Naive thymus-derived CD8-positive, alpha-beta T cell (primary cell): ENCODE measurements around the gene NT5C1B. TPM values are rescaled to one million over a fixed set of nuclear protein-coding genes. Genes with fewer than 3 reads are reported as not detected.
A peak's percentile ranks its signal among the peaks of the same experiment; 100 is the strongest.

Experiments
- ATAC-seq, 2 donors: fragments of 150-1000 bp; cut with Tn5 transposase in 1 of 2; sonication (Bioruptor Pico), chemical (Tn5 transposase) in 1 of 2; 1 replicate in 1 of 2; 2 replicates in 1 of 2; pipeline ENCODE4 v1.10.0; 2021; ENCODE audit warnings: mild to moderate bottlenecking in 2 of 2, moderate library complexity in 2 of 2
- POLR2A ChIA-PET: fragments of 350-600 bp; sonication (Branson Sonifier 250); formaldehyde crosslinking; loops from one replicate; lab custom pipeline; 2021; ENCODE audit warnings: antibody characterized with exemption; lab: Charles Lee
- DNase-seq, 10 donors: peaks; one replicate each; pipeline versions ENCODE4 v3.0.0 to v3.0.0-alpha.2; 2020 to 2022
- H3K27ac Mint-ChIP-seq, 10 donors: one replicate each; pipeline ENCODE4 v1.8.0; 2020 to 2022; ENCODE audit warnings: mild to moderate bottlenecking in 10 of 10, mixed read lengths in 10 of 10, moderate library complexity in 4 of 10, inconsistent platforms in 1 of 10
- H3K27me3 Mint-ChIP-seq, 5 donors: one replicate each; pipeline ENCODE4 v1.8.0; 2021 to 2022; ENCODE audit warnings: mixed read lengths in 5 of 5
- H3K36me3 Mint-ChIP-seq, 3 donors: one replicate each; pipeline ENCODE4 v1.8.0; 2020 to 2022; ENCODE audit warnings: mixed read lengths in 3 of 3, mild to moderate bottlenecking in 2 of 3, inconsistent platforms in 1 of 3
- H3K4me1 Mint-ChIP-seq, 4 donors: one replicate each; pipeline ENCODE4 v1.8.0; 2021 to 2022; ENCODE audit warnings: mixed read lengths in 4 of 4
- H3K4me3 Mint-ChIP-seq, 10 donors: one replicate each; pipeline ENCODE4 v1.8.0; 2020 to 2022; ENCODE audit warnings: mild to moderate bottlenecking in 10 of 10, mixed read lengths in 10 of 10, moderate library complexity in 6 of 10, inconsistent platforms in 1 of 10
- H3K9me3 Mint-ChIP-seq, 9 donors: one replicate each; pipeline ENCODE4 v1.8.0; 2020 to 2022; ENCODE audit warnings: mixed read lengths in 9 of 9, mild to moderate bottlenecking in 3 of 9, inconsistent platforms in 1 of 9, moderate library complexity in 1 of 9
- polyA plus RNA-seq, 3 donors: library from polyadenylated mRNA; unstranded; fragments of 300-500 nt; fragmentation: Illumina TruSeq; gene quantifications; one replicate each; pipeline ENCODE4 v1.2.3, GENCODE V29; 2021
- total RNA-seq, 8 experiments: library from RNA in 2 of 8; stranded (reverse) in 2 of 8; gene quantifications; one replicate each; pipeline ENCODE4 v1.2.3 and lab custom pipeline; 2021 to 2026

NT5C1B gene
- total and polyA plus RNA-seq, 5 experiments from 2014 or later, result 0.57 to 1.1 (median 0.60) TPM; not detected in 2

DNA sequence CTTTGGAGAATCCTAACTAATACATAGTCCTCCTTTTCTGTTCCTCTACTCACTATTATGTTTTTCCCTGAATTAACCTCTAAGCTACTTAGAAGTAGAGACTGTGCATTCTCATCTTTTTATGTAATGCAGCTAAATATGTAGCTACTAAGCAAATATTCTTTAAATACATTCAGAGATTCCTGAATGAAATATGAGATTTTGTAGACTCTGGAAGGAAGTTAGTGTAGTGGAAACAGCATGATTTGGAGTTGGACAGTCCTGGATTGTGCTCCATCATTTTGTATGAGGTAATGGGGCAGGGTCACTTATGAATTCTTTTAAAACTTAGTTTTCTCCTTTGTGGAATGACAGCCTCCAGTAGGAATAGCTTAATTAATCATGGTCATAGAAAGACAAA lies 24.7 kb upstream of the NT5C1B start:
- DNase-seq, result no peak
- H3K27ac Mint-ChIP-seq, result no peak overlapping the region

DNA sequence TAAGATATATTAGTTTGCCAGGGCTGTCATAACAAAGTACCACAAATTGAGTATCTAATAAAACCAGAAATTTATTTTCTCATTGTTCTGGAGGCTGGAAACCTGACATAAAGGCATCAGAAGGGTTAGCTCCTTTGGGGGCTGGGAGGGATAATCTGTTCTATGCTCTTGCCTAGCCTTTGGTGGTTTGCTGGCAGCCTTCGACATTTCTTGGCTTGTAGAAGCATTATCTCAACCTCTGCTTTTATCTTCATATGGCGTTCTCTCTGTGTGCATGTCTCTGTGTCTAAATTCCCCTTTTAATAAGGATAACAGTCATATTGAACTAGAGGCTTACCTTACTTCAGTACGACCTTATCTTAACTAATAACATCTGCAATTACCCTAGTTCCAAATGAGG lies 22.8 kb upstream of the NT5C1B start:
- POLR2A ChIA-PET, result no interaction called here
- peaks cover 0 to 2% (median 0%) of the 10 kb centered on the region in 4 donors for H3K4me1 Mint-ChIP-seq
- peaks cover 10 to 19% (median 16%) of the 10 kb centered on the region in 3 donors for H3K36me3 Mint-ChIP-seq
- DNase-seq, result no peak
- peaks cover 0 to 5% (median 0%) of the 10 kb centered on the region in 9 donors for H3K9me3 Mint-ChIP-seq
- no peaks in the 10 kb centered on the region for H3K27me3 Mint-ChIP-seq
- no peak overlapping the region for H3K27ac Mint-ChIP-seq
- no peak overlapping the region for H3K4me3 Mint-ChIP-seq
- ATAC-seq, result no peak

More for the DNA sequence above, 24.7 kb upstream of the NT5C1B start:
- Mint-ChIP-seq H3K9me3 (peaks cover 0 to 8% (median 0%) of the 10 kb centered on the region in 9 donors), H3K36me3 (peaks cover 16 to 30% (median 18%) of the 10 kb centered on the region in 3 donors), H3K4me1 (peaks cover 0 to 2% (median 0%) of the 10 kb centered on the region in 4 donors), H3K27me3 (no peaks in the 10 kb centered on the region), H3K4me3 (no peak overlapping the region)
- POLR2A ChIA-PET, result no interaction called here
- no peak for ATAC-seq

GRCh38 chr2:18611604-18612003 lies 22.2 kb upstream of the NT5C1B start:
- no peaks in the 10 kb centered on the region for H3K27me3 Mint-ChIP-seq
- POLR2A ChIA-PET, result no interaction called here
- H3K27ac Mint-ChIP-seq, result no peak overlapping the region
- H3K36me3 Mint-ChIP-seq, result peaks cover 12 to 20% (median 19%) of the 10 kb centered on the region in 3 donors
- peaks cover 0 to 5% (median 0%) of the 10 kb centered on the region in 9 donors for H3K9me3 Mint-ChIP-seq
- H3K4me3 Mint-ChIP-seq, result no peak overlapping the region
- DNase-seq (no peak), ATAC-seq (no peak)
- peaks cover 0 to 2% (median 0%) of the 10 kb centered on the region in 4 donors for H3K4me1 Mint-ChIP-seq

DNA sequence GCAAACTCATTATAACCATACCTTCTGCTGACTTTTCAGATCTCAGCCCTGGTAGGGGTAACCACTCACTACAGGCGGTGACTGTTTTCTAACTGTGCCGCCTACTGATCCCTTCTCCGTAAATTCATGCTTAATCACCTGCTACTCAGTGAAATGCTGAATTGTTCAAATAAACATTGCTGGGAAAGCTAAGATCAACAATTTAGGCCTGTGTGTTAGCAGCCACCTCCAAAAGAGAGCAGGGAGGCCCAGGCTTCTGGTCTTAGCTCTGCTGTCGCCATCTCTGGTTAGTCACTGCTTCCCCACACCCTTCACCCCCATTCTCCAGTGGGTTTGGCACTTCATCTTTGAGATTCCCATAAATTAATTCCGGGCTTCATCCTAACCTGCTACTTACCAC lies 21.8 kb upstream of the NT5C1B start:
- ATAC-seq (no peak), DNase-seq (no peak)
- Mint-ChIP-seq H3K27me3 (no peaks in the 10 kb centered on the region), H3K9me3 (peaks cover 0 to 5% (median 0%) of the 10 kb centered on the region in 9 donors), H3K4me1 (peaks cover 0 to 2% (median 0%) of the 10 kb centered on the region in 4 donors), H3K27ac (no peak overlapping the region), H3K4me3 (no peak overlapping the region), H3K36me3 (peaks cover 14 to 24% (median 19%) of the 10 kb centered on the region in 3 donors)
- POLR2A ChIA-PET, result no interaction called here

DNA sequence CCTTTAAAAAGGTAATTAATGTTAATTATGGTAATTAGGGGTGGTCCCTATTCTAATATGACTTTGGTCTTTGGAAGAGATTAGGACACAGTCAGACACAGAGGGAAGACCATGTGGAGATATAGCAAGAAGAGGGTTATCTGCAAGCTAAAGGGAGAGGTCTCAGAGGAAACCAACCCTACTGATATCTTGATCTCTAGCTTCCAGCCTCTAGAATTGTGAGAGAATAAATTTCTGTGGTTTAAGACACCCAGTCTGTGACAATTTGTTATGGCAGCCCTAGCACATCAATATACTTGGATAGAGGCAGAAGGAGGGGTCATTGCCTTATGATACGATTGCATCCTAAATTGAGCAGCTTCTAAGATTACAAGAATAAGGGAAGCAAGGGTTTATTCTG lies 21.3 kb upstream of the NT5C1B start:
- Mint-ChIP-seq H3K27me3 (no peaks in the 10 kb centered on the region), H3K4me3 (no peak overlapping the region), H3K27ac (no peak overlapping the region), H3K9me3 (peaks cover 0 to 4% (median 0%) of the 10 kb centered on the region in 9 donors), H3K4me1 (peaks cover 0 to 2% (median under 1%) of the 10 kb centered on the region in 4 donors), H3K36me3 (peaks cover 14 to 22% (median 14%) of the 10 kb centered on the region in 3 donors)
- DNase-seq (no peak), ATAC-seq (no peak)
- POLR2A ChIA-PET, result no interaction called here

DNA sequence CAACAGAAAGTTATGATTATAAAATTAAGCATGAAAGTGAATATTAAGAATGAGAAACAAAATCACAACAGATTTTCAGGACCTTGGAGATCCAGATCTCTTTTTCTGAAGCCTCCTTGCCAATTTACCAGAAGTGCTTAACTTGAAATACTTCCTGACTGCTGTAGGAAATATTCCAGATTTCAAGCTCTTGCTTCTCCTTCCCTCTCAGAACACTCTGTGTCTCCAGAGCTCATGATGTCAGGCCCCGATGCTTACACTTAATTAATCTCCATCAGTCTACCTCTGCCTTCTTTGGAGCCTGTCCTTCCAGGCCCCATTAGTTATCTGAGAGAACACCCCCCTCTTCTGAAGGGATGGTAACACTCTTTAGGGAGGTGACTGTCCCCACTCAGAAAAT lies 20.7 kb upstream of the NT5C1B start:
- ATAC-seq, result no peak
- no peak for DNase-seq

GRCh38 chr2:18605115-18605514 lies 15.7 kb upstream of the NT5C1B start:
- ATAC-seq (peak in 1 of 2 donors; percentile 72), DNase-seq (peak in 1 of 10 donors; percentile 57)
- Mint-ChIP-seq H3K36me3 (peaks cover 9 to 13% (median 12%) of the 10 kb centered on the region in 3 donors), H3K4me3 (peak overlapping the region in 2 of 10 donors; percentile 65 to 69), H3K27ac (peak overlapping the region in 3 of 10 donors; percentile 69 to 93 (median 89)), H3K4me1 (peaks cover 2 to 12% (median 4%) of the 10 kb centered on the region in 4 donors), H3K27me3 (no peaks in the 10 kb centered on the region), H3K9me3 (no peaks in the 10 kb centered on the region)
- POLR2A ChIA-PET, result interaction anchor here (1.6 kb wide), 1 partner anchor 45 kb away, joined by 5 read pairs; the partner anchor contains the start of gene RDH14

More for the DNA sequence above, 20.7 kb upstream of the NT5C1B start:
- Mint-ChIP-seq H3K9me3 (no peaks in the 10 kb centered on the region), H3K27ac (no peak overlapping the region), H3K36me3 (peaks cover 9 to 18% (median 10%) of the 10 kb centered on the region in 3 donors), H3K4me1 (peaks cover 2 to 6% (median 3%) of the 10 kb centered on the region in 4 donors), H3K27me3 (no peaks in the 10 kb centered on the region), H3K4me3 (no peak overlapping the region)
- POLR2A ChIA-PET, result no interaction called here

DNA sequence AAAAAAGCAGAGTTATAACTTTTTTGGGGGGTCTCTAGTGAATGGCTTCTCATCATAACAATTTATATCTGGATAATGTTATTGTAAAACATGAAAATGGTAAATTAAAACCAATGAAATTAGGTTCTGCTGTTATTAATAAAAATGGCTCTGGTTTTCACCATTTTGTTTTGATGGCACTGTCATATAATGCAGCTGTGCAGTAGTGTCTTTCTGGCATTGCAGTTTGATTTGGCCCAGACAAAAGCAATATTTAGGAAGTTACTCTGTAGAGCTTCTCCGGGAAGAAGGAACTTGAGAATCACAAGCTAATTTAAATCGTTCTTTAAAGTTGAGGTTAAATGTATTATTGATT lies 15.1 kb upstream of the NT5C1B start:
- H3K27me3 Mint-ChIP-seq, result no peaks in the 10 kb centered on the region
- H3K4me3 Mint-ChIP-seq, result no peak overlapping the region
- DNase-seq (no peak), ATAC-seq (no peak)
- POLR2A ChIA-PET, result interaction anchor here (1.6 kb wide), 1 partner anchor 44 kb away, joined by 5 read pairs; the partner anchor contains the start of gene RDH14
- H3K27ac Mint-ChIP-seq, result peak overlapping the region in 1 of 10 donors; percentile 21
- peaks cover 8 to 12% (median 9%) of the 10 kb centered on the region in 3 donors for H3K36me3 Mint-ChIP-seq
- no peaks in the 10 kb centered on the region for H3K9me3 Mint-ChIP-seq
- H3K4me1 Mint-ChIP-seq, result peaks cover 2 to 12% (median 4%) of the 10 kb centered on the region in 4 donors

GRCh38 chr2:18603854-18604530 lies 14.6 kb upstream of the NT5C1B start:
- ATAC-seq (no peak), DNase-seq (no peak)
- Mint-ChIP-seq H3K4me1 (peaks cover 2 to 12% (median 4%) of the 10 kb centered on the region in 4 donors), H3K27me3 (no peaks in the 10 kb centered on the region), H3K4me3 (no peak overlapping the region), H3K9me3 (no peaks in the 10 kb centered on the region), H3K27ac (no peak overlapping the region), H3K36me3 (peaks cover 5 to 8% (median 7%) of the 10 kb centered on the region in 3 donors)
- POLR2A ChIA-PET, result interaction anchor here (1.6 kb wide), 1 partner anchor 43 kb away, joined by 5 read pairs; the partner anchor contains the start of gene RDH14

DNA sequence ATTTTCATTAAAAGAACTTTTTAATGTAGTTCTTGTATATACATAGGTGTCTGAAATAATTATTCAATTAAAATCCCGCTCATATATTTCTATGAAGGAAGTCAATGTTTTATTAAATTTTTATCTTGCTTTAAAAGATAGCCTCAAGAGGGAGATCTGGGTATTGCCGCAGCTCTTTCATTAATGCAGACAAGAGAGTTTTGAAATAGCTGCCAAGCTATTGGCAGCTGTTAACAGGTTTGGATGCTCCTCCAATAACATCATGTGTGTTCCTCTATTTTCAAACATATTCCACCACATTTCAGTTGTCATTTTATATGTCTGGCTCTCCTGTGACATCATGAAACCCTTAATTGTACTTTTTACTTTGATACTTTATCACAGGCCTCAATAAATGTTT lies 12.9 kb upstream of the NT5C1B start:
- Mint-ChIP-seq H3K36me3 (peaks cover 7 to 8% (median 8%) of the 10 kb centered on the region in 3 donors), H3K4me1 (peaks cover 2 to 12% (median 4%) of the 10 kb centered on the region in 4 donors), H3K27me3 (no peaks in the 10 kb centered on the region), H3K27ac (no peak overlapping the region), H3K9me3 (no peaks in the 10 kb centered on the region), H3K4me3 (no peak overlapping the region)
- DNase-seq (no peak), ATAC-seq (no peak)
- POLR2A ChIA-PET, result no interaction called here

- Mint-ChIP-seq H3K4me3 (no peak overlapping the region), H3K36me3 (peaks cover 0 to 24% (median 12%) of the 10 kb centered on the region in 3 donors), H3K9me3 (peaks cover 0 to 6% (median 0%) of the 10 kb centered on the region in 9 donors), H3K27me3 (no peaks in the 10 kb centered on the region), H3K4me1 (peaks cover under 1 to 7% (median 2%) of the 10 kb centered on the region in 4 donors), H3K27ac (no peak overlapping the region)
- DNase-seq, result no peak
- no peak for ATAC-seq
- POLR2A ChIA-PET, result no interaction called here
Observed at GRCh38 chr2:18600255-18600613, 10.9 kb upstream of the NT5C1B start.

DNA sequence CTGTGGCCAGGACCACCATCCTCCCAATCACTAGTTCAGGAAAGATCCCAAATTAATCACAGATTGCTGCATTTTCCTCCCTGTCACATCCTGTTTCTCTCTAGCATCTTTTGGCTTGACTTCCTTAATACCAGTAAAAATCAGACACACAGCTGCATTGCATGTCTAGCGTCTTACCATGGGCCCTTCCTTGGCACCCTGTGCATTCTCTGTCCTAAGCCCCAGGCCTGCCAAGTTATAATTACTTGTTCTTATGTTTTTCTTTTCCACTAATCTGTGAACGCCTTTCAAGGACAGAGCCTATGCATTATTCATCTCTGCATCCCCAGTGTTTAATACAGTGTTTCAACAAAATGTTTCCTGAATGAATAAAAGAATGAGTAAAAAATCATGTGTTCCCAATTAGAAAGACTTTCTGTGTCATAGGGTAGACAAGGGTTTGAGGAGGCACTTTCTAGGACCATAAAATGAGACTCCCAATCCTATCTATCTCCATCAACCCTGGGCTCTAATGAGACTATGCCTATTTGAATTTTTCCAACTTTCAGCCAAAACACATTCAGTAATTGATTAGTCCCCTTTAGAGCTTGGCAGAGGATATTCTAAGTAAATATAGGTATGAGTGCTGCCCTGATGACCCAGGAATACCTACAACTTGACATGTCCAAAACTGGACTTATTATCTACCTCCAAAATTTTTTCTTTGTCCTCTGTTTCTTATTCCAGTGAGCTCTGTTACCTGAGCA lies 10.3 kb upstream of the NT5C1B start:
- no peak for DNase-seq
- Mint-ChIP-seq H3K27ac (no peak overlapping the region), H3K4me1 (peaks cover 0 to 3% (median under 1%) of the 10 kb centered on the region in 4 donors), H3K36me3 (peaks cover 0 to 25% (median 15%) of the 10 kb centered on the region in 3 donors), H3K4me3 (no peak overlapping the region), H3K9me3 (peaks cover 0 to 6% (median 0%) of the 10 kb centered on the region in 9 donors), H3K27me3 (no peaks in the 10 kb centered on the region)
- POLR2A ChIA-PET, result no interaction called here
- no peak for ATAC-seq
